Subcutaneous adipose tissue (tissue), 4 donors: ENCODE measurements around the gene ADGRL2. TPM values are rescaled to one million over a fixed set of nuclear protein-coding genes. Genes with fewer than 3 reads are reported as not detected.

Experiments used
- CTCF ChIP-seq: fragments of 450-650 bp; IDR thresholded peaks from one replicate; pipeline ENCODE4 v1.5.1; 2016; ENCODE audit warnings: low read depth, mild to moderate bottlenecking, control low read depth, antibody characterized with exemption, moderate library complexity
- total RNA-seq, 4 donors: library from RNA; depleted of rRNA; stranded (reverse); fragments of >200 nt; gene quantifications; one replicate each; pipeline ENCODE4 v1.1.0, GENCODE V29; 2016

The ADGRL2 gene
- total RNA-seq, 4 donors from 2014 or later: 59.7 to 74.2 (median 69.0) TPM

- TF ChIP-seq CTCF: no peak
Observed at GRCh38 chr1:81850031-81850430, 49.3 kb downstream of the ADGRL2 start.

GRCh38 chr1:81850495-81850894 lies 49.8 kb downstream of the ADGRL2 start:
- TF ChIP-seq CTCF: no peak

- no peak for TF ChIP-seq CTCF
Observed at GRCh38 chr1:81851217-81851616, 50.5 kb downstream of the ADGRL2 start.

GRCh38 chr1:81852961-81853360 lies 52.2 kb downstream of the ADGRL2 start:
- TF ChIP-seq CTCF: no peak

- no peak for TF ChIP-seq CTCF
Observed at GRCh38 chr1:81867235-81867634, 66.5 kb downstream of the ADGRL2 start.

- no peak for TF ChIP-seq CTCF
Observed at GRCh38 chr1:81869307-81869706, 68.6 kb downstream of the ADGRL2 start.

GRCh38 chr1:81873946-81874345 lies 73.2 kb downstream of the ADGRL2 start:
- no peak for TF ChIP-seq CTCF
